Motor neuron (in vitro differentiated cells): ENCODE results near the gene ASF1A. TPM values are rescaled to one million over a fixed set of nuclear protein-coding genes. Genes with fewer than 3 reads are reported as not detected.

ENCODE experiments used
- ATAC-seq, 8 experiments: fragments of 200-7000 bp; cut with Tn5 transposase; replicated peaks in 6 of 8; 2 replicates each; pipeline ENCODE4 v1.8.0; 2021; ENCODE audit warnings: mild to moderate bottlenecking in 8 of 8, moderate library complexity in 8 of 8
- H3K27ac ChIP-seq, 2 donors: fragments of 250-450 bp; sonication (Bioruptor Pico); 2 replicates each; pipeline ENCODE4 v1.9.0; 2021; ENCODE audit warnings: antibody characterized with exemption in 2 of 2, mild to moderate bottlenecking in 2 of 2, moderate library complexity in 1 of 2
- H3K4me1 ChIP-seq, 2 donors: fragments of 250-450 bp; sonication (Bioruptor Pico); replicated peaks in 1 of 2; 2 replicates each; pipeline ENCODE4 v1.6.1; 2021; ENCODE audit warnings: antibody characterized with exemption in 2 of 2, mild to moderate bottlenecking in 2 of 2, moderate library complexity in 1 of 2
- H3K4me3 ChIP-seq, 5 donors: fragments of 250-450 bp; sonication (Bioruptor Pico); 2 replicates each; pipeline ENCODE4 v1.9.0; 2021; ENCODE audit warnings: antibody characterized with exemption in 5 of 5, mild to moderate bottlenecking in 5 of 5, moderate library complexity in 4 of 5
- WGBS, 10 experiments: fragments of 450-650 bp; shearing (Covaris generic); methylation state at CpG; one replicate each; pipeline ENCODE4 v1.0.0; 2022; 5-methylcytosine and 5-hydroxymethylcytosine counted together
- in situ Hi-C, 9 experiments: fragments of 400-800 bp; cut with MboI; loops; one replicate each; pipeline ENCODE4 v1.15.0; 2021; ENCODE audit warnings: low sequenced_read_pairs in 9 of 9, low pct_unique_long_range_greater_than_20kb in 2 of 9; ENCODE audit not compliant: unreplicated experiment in 9 of 9
- total RNA-seq, 8 experiments: library from RNA; unstranded; fragments of 300-600 nt; gene quantifications; 2 replicates each; pipeline versions ENCODE4 v1.2.3 to v1.2.4, GENCODE V29; 2022

Gene ASF1A
- total RNA-seq, 8 experiments from 2014 or later: 18.1 to 39.6 (median 25.2) TPM

GRCh38 chr6:118869894-118870589 is 23.9 kb upstream of the ASF1A start:
- WGBS, 10 experiments: 75 to 100% (median 98%) methylated on average over 1 to 2 of the region's 2 CpGs
- in situ Hi-C loops: no loop called here
- H3K4me1 ChIP-seq: no peaks in the 10 kb centered on the region
- no peak overlapping the region for H3K27ac ChIP-seq
- no peak overlapping the region for H3K4me3 ChIP-seq
- ATAC-seq: no peak

GRCh38 chr6:118871331-118871730 is 22.6 kb upstream of the ASF1A start:
- WGBS, 10 experiments: 87 to 100% (median 94%) methylated on average over 2 to 4 of the region's 5 CpGs; no CpG with 5 or more reads in 6 of the 10 experiments
- ATAC-seq: no peak
- H3K4me1 ChIP-seq: no peaks in the 10 kb centered on the region
- in situ Hi-C loops: no loop called here
- H3K4me3 ChIP-seq: no peak overlapping the region
- no peak overlapping the region for H3K27ac ChIP-seq

DNA sequence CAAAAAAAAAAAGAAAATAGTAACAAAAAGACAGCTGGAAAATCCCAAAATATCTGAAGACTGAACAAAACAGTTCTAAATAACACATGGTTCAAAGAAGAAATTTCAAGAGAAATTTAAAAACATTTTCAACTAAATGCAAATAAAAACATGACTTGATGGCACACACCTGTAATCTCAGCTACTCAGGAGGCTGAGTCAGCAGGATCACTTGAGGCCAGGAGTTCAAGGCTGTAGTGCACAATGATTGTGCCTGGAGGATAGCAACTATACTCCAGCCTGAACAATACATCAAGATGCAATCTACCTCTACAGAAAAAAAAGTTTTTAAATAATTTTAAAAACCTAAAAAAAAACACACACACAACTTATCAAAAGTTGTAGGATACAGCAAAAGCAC is 21.6 kb upstream of the ASF1A start:
- ATAC-seq: no peak
- Histone ChIP-seq H3K4me3 (no peak overlapping the region), H3K4me1 (no peaks in the 10 kb centered on the region), H3K27ac (no peak overlapping the region)
- in situ Hi-C loops: no loop called here

- no peak overlapping the region for H3K27ac ChIP-seq
- H3K4me3 ChIP-seq: no peak overlapping the region
- H3K4me1 ChIP-seq: no peaks in the 10 kb centered on the region
- 71 to 100% (median 91%) methylated on average over 1 to 2 of the region's 2 CpGs; no CpG with 5 or more reads in 2 of the 10 experiments for WGBS, 10 experiments
- in situ Hi-C loops: no loop called here
- ATAC-seq: no peak
Measured at GRCh38 chr6:118872726-118873125, 21.2 kb upstream of the ASF1A start.

DNA sequence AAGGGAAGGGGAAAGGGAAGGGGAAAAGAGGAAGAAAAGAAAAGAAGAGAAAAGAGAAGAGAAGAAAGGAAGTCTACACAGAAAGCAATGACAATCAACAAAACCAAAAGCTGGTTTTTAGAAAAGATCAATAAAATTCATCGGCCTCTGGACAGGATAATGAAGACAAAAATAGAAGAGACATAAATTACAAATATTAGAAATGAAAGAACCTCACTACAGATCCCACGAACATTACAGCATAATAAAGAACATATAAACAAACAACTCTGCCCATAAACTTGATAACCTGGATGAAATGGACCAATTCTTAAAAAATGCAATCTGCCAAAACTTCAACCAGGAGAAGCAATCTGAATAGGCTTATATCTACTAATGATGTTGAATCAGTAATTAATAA is 20.7 kb upstream of the ASF1A start:
- no peak overlapping the region for H3K4me3 ChIP-seq
- H3K27ac ChIP-seq: no peak overlapping the region
- WGBS, 10 experiments: 42 to 100% (median 91%) methylated on average over 1 to 2 of the region's 2 CpGs; no CpG with 5 or more reads in 1 of the 10 experiments
- in situ Hi-C loops: no loop called here
- no peaks in the 10 kb centered on the region for H3K4me1 ChIP-seq
- ATAC-seq: no peak

DNA sequence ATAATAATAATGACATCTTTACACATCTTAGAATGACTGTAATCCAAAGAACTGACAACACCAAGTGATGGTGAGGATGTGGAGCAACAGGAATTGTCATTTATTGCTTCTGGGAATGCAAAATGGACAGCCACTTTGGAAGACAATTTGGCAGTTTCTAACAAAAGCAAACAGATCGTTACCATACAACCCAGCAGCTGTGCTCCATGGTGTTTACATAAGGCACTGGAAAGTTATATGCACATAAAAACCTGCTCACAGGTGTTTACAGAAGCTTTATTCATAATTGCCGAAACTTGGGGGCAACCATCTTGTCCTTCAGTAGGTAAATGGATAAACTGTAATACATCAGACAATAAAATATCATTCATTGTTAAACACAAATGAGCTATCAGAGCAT is 18.3 kb upstream of the ASF1A start:
- H3K4me1 ChIP-seq: no peaks in the 10 kb centered on the region
- no peak overlapping the region for H3K4me3 ChIP-seq
- 77 to 100% (median 93%) methylated on average over 1 to 2 of the region's 2 CpGs; no CpG with 5 or more reads in 2 of the 10 experiments for WGBS, 10 experiments
- H3K27ac ChIP-seq: no peak overlapping the region
- in situ Hi-C loops: no loop called here
- ATAC-seq: no peak

GRCh38 chr6:118876198-118876597 is 17.8 kb upstream of the ASF1A start:
- ATAC-seq: no peak
- Histone ChIP-seq H3K4me1 (no peaks in the 10 kb centered on the region), H3K27ac (no peak overlapping the region), H3K4me3 (no peak overlapping the region)
- in situ Hi-C loops: no loop called here
- 86 to 100% (median 100%) methylated on average over 1 of the region's 1 CpG; no CpG with 5 or more reads in 2 of the 10 experiments for WGBS, 10 experiments

GRCh38 chr6:118876814-118877213 is 17.1 kb upstream of the ASF1A start:
- Histone ChIP-seq H3K27ac (no peak overlapping the region), H3K4me1 (no peaks in the 10 kb centered on the region), H3K4me3 (no peak overlapping the region)
- no peak for ATAC-seq
- in situ Hi-C loops: no loop called here

DNA sequence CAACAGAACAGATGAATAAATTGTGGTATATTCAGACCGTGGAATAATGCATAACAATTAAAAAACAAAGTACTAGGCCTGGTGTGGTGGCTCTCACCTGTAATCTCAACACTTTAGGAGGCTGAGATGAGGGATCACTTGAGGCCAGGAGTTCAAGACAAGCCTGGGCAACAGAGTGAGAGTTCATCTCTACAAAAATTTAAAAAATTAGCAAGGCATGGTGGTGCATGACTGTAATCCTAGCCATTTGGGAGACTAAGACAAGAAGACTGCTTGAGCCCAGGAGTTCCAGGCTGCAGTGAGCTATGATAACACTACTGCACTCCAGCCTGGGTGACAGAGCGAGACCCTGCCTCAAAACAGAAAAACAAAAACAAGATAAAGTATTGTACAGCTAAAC is 16.1 kb upstream of the ASF1A start:
- in situ Hi-C loops: no loop called here
- 40 to 100% (median 88%) methylated on average over 1 to 2 of the region's 2 CpGs; no CpG with 5 or more reads in 2 of the 10 experiments for WGBS, 10 experiments
- H3K27ac ChIP-seq: no peak overlapping the region
- H3K4me1 ChIP-seq: no peaks in the 10 kb centered on the region
- no peak for ATAC-seq
- H3K4me3 ChIP-seq: no peak overlapping the region

DNA sequence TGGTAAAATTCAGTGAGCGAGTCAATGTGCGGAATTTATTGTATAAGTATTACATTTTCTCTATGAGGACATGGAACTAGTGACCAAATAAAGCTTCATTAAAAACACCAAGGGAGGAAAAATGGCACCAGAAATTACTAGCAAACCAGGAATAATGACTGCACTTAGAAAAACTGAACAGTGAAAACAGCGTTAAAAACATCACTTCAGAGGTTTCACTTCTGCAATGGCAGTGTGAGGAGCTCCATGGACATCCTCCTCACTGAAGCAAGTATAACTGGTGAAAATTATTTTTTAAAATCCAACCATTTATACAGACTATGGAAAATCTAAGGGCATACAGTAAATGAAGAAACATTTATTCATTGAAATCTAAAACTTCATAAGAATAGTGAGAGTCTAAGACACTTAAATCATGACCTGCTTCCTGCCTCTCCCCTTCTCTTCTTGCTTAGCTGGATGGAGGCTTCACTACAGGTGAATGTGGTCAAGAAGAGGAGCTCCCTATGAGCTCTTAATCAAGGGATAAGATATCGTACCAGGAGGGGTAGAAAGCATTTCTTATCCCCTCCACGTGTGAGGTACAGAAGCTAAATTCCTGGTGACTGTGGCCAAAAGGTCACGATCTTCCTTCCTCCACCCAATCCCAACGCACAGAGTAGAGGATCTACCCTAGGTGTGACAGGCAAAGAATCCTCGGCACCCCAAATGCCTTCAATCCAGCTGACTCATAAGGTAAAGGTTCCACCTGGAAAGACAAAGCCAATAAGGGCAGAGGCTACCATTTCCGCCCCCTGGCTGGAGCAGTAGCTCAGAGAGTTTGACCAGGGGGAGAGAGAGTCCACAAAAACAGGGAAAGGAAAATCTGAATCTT is 12.3 kb upstream of the ASF1A start:
- in situ Hi-C loops: no loop called here
- Histone ChIP-seq H3K4me3 (no peak overlapping the region), H3K4me1 (no peaks in the 10 kb centered on the region), H3K27ac (no peak overlapping the region)
- WGBS, 10 experiments: 85 to 100% (median 97%) methylated on average over 2 to 7 of the region's 9 CpGs; no CpG with 5 or more reads in 2 of the 10 experiments
- no peak for ATAC-seq

- Histone ChIP-seq H3K27ac (no peak overlapping the region), H3K4me1 (no peaks in the 10 kb centered on the region), H3K4me3 (no peak overlapping the region)
- in situ Hi-C loops: no loop called here
- no peak for ATAC-seq
- WGBS, 10 experiments: 66 to 92% (median 81%) methylated on average over 2 to 4 of the region's 4 CpGs
Measured at GRCh38 chr6:118882314-118882905, 11.5 kb upstream of the ASF1A start.

- in situ Hi-C loops: no loop called here
- WGBS, 10 experiments: 73 to 98% (median 93%) methylated on average over 2 to 5 of the region's 6 CpGs; no CpG with 5 or more reads in 1 of the 10 experiments
- H3K4me3 ChIP-seq: no peak overlapping the region
Measured at GRCh38 chr6:118886641-118887040, 7.3 kb upstream of the ASF1A start.

GRCh38 chr6:118889163-118889562 is 4.8 kb upstream of the ASF1A start:
- in situ Hi-C loops: no loop called here
- Histone ChIP-seq H3K4me3 (no peak overlapping the region), H3K4me1 (peaks cover 22 to 35% of the 10 kb centered on the region in 2 donors), H3K27ac (no peak overlapping the region)
- 20 to 100% (median 36%) methylated on average over 2 to 4 of the region's 4 CpGs for WGBS, 10 experiments
- ATAC-seq: peak in 2 of 8 experiments; percentile 20 to 48

More at GRCh38 chr6:118886641-118887040, 7.3 kb upstream of the ASF1A start:
- H3K27ac ChIP-seq: no peak overlapping the region
- ATAC-seq: no peak
- H3K4me1 ChIP-seq: peaks cover 12 to 23% of the 10 kb centered on the region in 2 donors
